Right lobe of liver (tissue), 6 donors: ENCODE measurements around the gene DSC2. TPM values are rescaled to one million over a fixed set of nuclear protein-coding genes. Genes with fewer than 3 reads are reported as not detected.

ENCODE experiments used
- ATAC-seq, 4 donors: fragments of 200-7000 bp; cut with Tn5 transposase; one replicate each; pipeline ENCODE4 v1.9.1; 2020; ENCODE audit warnings: mild to moderate bottlenecking in 4 of 4, moderate library complexity in 4 of 4
- DNase-seq, 3 donors: peaks; one replicate each; pipeline ENCODE4 v3.0.0-alpha.2; 2020
- H3K27ac ChIP-seq, 3 donors: fragments of 200-600 bp; one replicate each; pipeline ENCODE4 v1.8.0; 2022
- H3K27me3 ChIP-seq, 2 donors: fragments of 200-600 bp; one replicate each; pipeline ENCODE4 v1.8.0; 2022
- H3K36me3 ChIP-seq, 4 donors: fragments of 200-600 bp; sonication (generic) in 1 of 4; one replicate each; pipeline versions ENCODE4 v1.5.1 to v1.8.0; 2017 to 2022; ENCODE audit warnings: control low read depth in 1 of 4
- H3K4me1 ChIP-seq, 4 donors: fragments of 200-600 bp; sonication (generic) in 1 of 4; one replicate each; pipeline versions ENCODE4 v1.5.1 to v1.8.0; 2017 to 2022; ENCODE audit warnings: control low read depth in 1 of 4
- H3K4me3 ChIP-seq, 3 donors: fragments of 200-600 bp; one replicate each; pipeline ENCODE4 v1.8.0; 2022
- H3K9me3 ChIP-seq, 4 donors: fragments of 200-600 bp; sonication (generic) in 1 of 4; one replicate each; pipeline versions ENCODE4 v1.5.1 to v1.8.0; 2017 to 2022; ENCODE audit warnings: control low read depth in 1 of 4
- POLR2A ChIP-seq: fragments of 450-650 bp; IDR thresholded peaks from one replicate; pipeline ENCODE4 v1.6.1; 2017; ENCODE audit warnings: antibody characterized with exemption, mild to moderate bottlenecking
- WGBS: methylation state at CpG from one replicate; pipeline ENCODE4 v1.1.6; 2018; ENCODE audit warnings: low coverage, low lambda C conversion rate; ENCODE audit not compliant: insufficient coverage; ENCODE audit errors: missing lambda C conversion rate; 5-methylcytosine and 5-hydroxymethylcytosine counted together
- intact Hi-C, 2 donors: fragments of 100-400 bp; cut with DNase I; formaldehyde crosslinking; loops; one replicate each; pipeline versions ENCODE4 v1.11.2 to v1.14.1; 2022
- total RNA-seq, 6 experiments: library from RNA; depleted of rRNA in 2 of 6; stranded (reverse); fragments of >200 nt in 2 of 6; fragmentation: NEBNext Ultra II Directional in 3 of 6; extraction: Animal tissue kit (Norgen Biotek cat#: 25700) in 3 of 6; gene quantifications; one replicate each; pipeline versions ENCODE4 v1.1.0 to v1.2.4, GENCODE V29; 2016 to 2023
- TF ChIP-seq, protein P1 (sequence below), 4 donors: fragments of 200-600 bp in 3 of 4; fragments of 450-650 bp in 1 of 4; IDR thresholded peaks; one replicate each; pipeline versions ENCODE4 v1.5.1 to v1.8.0; 2016 to 2022; ENCODE audit warnings: antibody characterized with exemption in 4 of 4, mild to moderate bottlenecking in 2 of 4
- donor health status: DM: no; HTN: yes; CAD: no.
- donor health status: DM: no; HTN: no; CAD: no.
- donor health status: DM: no; HTN: no; CAD: no.
- donor health status: DM: no; HTN: yes; CAD: no.
- donor health status: DM: no; HTN: yes; CAD: no.

The DSC2 gene
- total RNA-seq, 6 experiments from 2014 or later = 4.4 to 9.7 (median 6.6) TPM

DNA sequence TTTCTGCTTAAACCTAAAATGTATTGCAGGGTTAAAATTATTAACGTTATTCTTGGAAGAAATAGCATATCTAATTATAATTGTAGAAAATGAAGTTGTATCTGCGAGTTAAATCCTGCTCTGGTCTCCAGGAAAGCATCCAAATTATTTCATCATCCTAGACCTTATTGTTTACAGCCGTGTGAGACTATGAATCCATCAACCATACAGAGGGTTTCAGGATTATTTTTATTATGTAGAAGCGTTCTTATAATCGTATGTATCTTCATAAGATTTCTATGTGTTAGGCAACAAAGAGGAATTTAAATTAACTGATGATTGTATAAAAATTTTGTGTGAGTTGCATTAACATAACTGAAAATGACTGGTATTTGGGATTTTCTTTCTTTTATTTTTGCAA lies 45.2 kb downstream of the DSC2 start:
- no peak overlapping the region for H3K4me3 ChIP-seq
- H3K9me3 ChIP-seq = no peaks in the 10 kb centered on the region
- no peak for ATAC-seq
- no peak for TF ChIP-seq POLR2A
- TF ChIP-seq, protein P1, sequence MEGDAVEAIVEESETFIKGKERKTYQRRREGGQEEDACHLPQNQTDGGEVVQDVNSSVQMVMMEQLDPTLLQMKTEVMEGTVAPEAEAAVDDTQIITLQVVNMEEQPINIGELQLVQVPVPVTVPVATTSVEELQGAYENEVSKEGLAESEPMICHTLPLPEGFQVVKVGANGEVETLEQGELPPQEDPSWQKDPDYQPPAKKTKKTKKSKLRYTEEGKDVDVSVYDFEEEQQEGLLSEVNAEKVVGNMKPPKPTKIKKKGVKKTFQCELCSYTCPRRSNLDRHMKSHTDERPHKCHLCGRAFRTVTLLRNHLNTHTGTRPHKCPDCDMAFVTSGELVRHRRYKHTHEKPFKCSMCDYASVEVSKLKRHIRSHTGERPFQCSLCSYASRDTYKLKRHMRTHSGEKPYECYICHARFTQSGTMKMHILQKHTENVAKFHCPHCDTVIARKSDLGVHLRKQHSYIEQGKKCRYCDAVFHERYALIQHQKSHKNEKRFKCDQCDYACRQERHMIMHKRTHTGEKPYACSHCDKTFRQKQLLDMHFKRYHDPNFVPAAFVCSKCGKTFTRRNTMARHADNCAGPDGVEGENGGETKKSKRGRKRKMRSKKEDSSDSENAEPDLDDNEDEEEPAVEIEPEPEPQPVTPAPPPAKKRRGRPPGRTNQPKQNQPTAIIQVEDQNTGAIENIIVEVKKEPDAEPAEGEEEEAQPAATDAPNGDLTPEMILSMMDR (IDR thresholded peaks at IDR 0.05) = no peak
- no peaks in the 10 kb centered on the region for H3K27me3 ChIP-seq
- no peak for DNase-seq
- no peaks in the 10 kb centered on the region for H3K36me3 ChIP-seq
- no peaks in the 10 kb centered on the region for H3K4me1 ChIP-seq
- 29% methylated on average over 5 of the region's 5 CpGs for WGBS
- no peak overlapping the region for H3K27ac ChIP-seq
- intact Hi-C loops = no loop called here

- 65% methylated on average over 2 of the region's 2 CpGs for WGBS
- TF ChIP-seq POLR2A = no peak
- TF ChIP-seq, protein P1 (IDR thresholded peaks at IDR 0.05) = no peak
- H3K9me3 ChIP-seq = no peaks in the 10 kb centered on the region
- intact Hi-C loops = no loop called here
- H3K36me3 ChIP-seq = no peaks in the 10 kb centered on the region
- no peaks in the 10 kb centered on the region for H3K4me1 ChIP-seq
- H3K27ac ChIP-seq = no peak overlapping the region
- DNase-seq = no peak
- no peak overlapping the region for H3K4me3 ChIP-seq
- no peaks in the 10 kb centered on the region for H3K27me3 ChIP-seq
- ATAC-seq = no peak
These were observed 45.9 kb downstream of the DSC2 start for GRCh38 chr18:31056296-31056695.

DNA sequence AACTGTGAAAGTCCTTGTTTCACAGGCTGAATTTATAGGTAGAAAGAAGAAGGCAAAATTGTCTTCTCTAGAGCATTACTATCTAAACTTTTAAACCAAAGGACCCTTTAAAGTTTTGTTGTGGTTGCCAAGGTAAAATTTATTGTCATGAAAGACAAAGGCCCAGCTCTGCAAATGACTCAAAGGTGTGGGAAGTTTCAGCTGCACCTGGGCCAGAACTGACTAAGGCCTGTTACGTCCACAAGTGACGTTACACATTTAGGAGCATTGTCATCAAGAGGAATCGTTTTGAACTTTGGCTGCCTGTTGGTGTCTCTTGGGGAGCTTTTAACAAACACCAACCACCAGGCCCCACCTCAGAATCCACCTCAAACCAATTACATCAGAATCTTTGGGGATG lies 51.6 kb downstream of the DSC2 start:
- no peaks in the 10 kb centered on the region for H3K9me3 ChIP-seq

GRCh38 chr18:31049189-31049588 lies 53.0 kb downstream of the DSC2 start:
- ATAC-seq (no peak), DNase-seq (no peak)
- Histone ChIP-seq H3K27ac (no peak overlapping the region), H3K4me3 (no peak overlapping the region), H3K4me1 (no peaks in the 10 kb centered on the region), H3K9me3 (no peaks in the 10 kb centered on the region), H3K36me3 (no peaks in the 10 kb centered on the region), H3K27me3 (no peaks in the 10 kb centered on the region)
- TF ChIP-seq POLR2A = no peak
- TF ChIP-seq, protein P1 (IDR thresholded peaks at IDR 0.05) = no peak
- 55% methylated on average over 4 of the region's 4 CpGs for WGBS
- intact Hi-C loops = no loop called here

More for the DNA sequence above, 51.6 kb downstream of the DSC2 start:
- H3K36me3 ChIP-seq = no peaks in the 10 kb centered on the region
- ATAC-seq (no peak), DNase-seq (no peak)
- WGBS = 73% methylated on average over 3 of the region's 3 CpGs
- H3K27ac ChIP-seq = no peak overlapping the region
- no peaks in the 10 kb centered on the region for H3K4me1 ChIP-seq
- TF ChIP-seq POLR2A = no peak
- TF ChIP-seq, protein P1 (IDR thresholded peaks at IDR 0.05) = no peak
- no peaks in the 10 kb centered on the region for H3K27me3 ChIP-seq
- no peak overlapping the region for H3K4me3 ChIP-seq
- intact Hi-C loops = no loop called here

DNA sequence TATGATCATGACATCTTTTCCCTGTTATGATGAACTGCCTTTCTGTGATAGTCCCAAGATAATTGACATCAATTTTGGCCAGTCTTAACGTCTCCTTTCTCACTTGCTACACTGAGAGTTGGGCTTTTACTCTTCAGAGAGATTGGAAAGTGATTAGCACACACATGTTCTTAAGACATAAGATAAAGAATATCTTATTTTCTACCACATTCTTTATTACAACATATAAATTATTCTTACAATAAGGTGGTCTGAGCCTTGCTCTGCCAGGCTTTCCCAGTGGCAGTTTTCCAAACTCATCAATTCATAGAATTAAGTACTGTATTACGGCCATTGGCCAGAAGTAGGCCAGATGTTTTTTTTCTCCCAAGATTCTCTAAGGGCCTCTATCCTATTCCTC lies 54.0 kb downstream of the DSC2 start:
- intact Hi-C loops = no loop called here
- WGBS = 68% methylated on average over 2 of the region's 2 CpGs
- ATAC-seq = no peak

More for the DNA sequence above, 54.0 kb downstream of the DSC2 start:
- no peaks in the 10 kb centered on the region for H3K27me3 ChIP-seq
- TF ChIP-seq, protein P1 (IDR thresholded peaks at IDR 0.05) = no peak
- no peak for TF ChIP-seq POLR2A
- no peak for DNase-seq
- H3K9me3 ChIP-seq = no peaks in the 10 kb centered on the region
- no peaks in the 10 kb centered on the region for H3K4me1 ChIP-seq
- H3K36me3 ChIP-seq = no peaks in the 10 kb centered on the region
- no peak overlapping the region for H3K4me3 ChIP-seq
- no peak overlapping the region for H3K27ac ChIP-seq
